Ishikawa (cell line): Measurements from ENCODE around the gene CENPT.

Experiments used
- CEBPB ChIP-seq: IDR thresholded peaks from 2 replicates; pipeline ENCODE4 v1.6.1; 2012
- CREB1 ChIP-seq: IDR thresholded peaks from 2 replicates; pipeline ENCODE4 v1.6.1; 2012; ENCODE audit warnings: low read depth
- EGR1 ChIP-seq: IDR thresholded peaks from 2 replicates; pipeline ENCODE4 v1.6.1; 2012
- EP300 ChIP-seq: IDR thresholded peaks from 2 replicates; pipeline ENCODE4 v1.6.1; 2012; ENCODE audit warnings: borderline replicate concordance
- FOXM1 ChIP-seq: IDR thresholded peaks from 2 replicates; pipeline ENCODE4 v1.6.1; 2012; ENCODE audit warnings: low read depth, borderline replicate concordance
- NFIC ChIP-seq: IDR thresholded peaks from 2 replicates; pipeline ENCODE4 v1.6.1; 2012
- RAD21 ChIP-seq: IDR thresholded peaks from 2 replicates; pipeline ENCODE4 v1.6.1; 2012; ENCODE audit warnings: low read depth
- TAF1 ChIP-seq: IDR thresholded peaks from 2 replicates; pipeline ENCODE4 v1.6.1; 2012; ENCODE audit warnings: low read depth, mild to moderate bottlenecking
- TCF12 ChIP-seq: IDR thresholded peaks from 2 replicates; pipeline ENCODE4 v1.6.1; 2012; ENCODE audit warnings: low read depth
- TEAD4 ChIP-seq: IDR thresholded peaks from 2 replicates; pipeline ENCODE4 v1.6.1; 2012
- YY1 ChIP-seq: IDR thresholded peaks from 2 replicates; pipeline ENCODE4 v1.6.1; 2012; ENCODE audit warnings: low read depth
- ZBTB7A ChIP-seq: IDR thresholded peaks from 2 replicates; pipeline ENCODE4 v1.6.1; 2012; ENCODE audit warnings: low read depth
- TF ChIP-seq, protein P1 (sequence below): IDR thresholded peaks from 2 replicates; pipeline ENCODE4 v1.6.1; 2012
- TF ChIP-seq, protein P2 (sequence below): IDR thresholded peaks from 2 replicates; pipeline ENCODE4 v1.6.1; 2012
- TF ChIP-seq, protein P3 (sequence below): IDR thresholded peaks from 2 replicates; pipeline ENCODE4 v1.6.1; 2012; ENCODE audit warnings: low read depth, mild to moderate bottlenecking

CENPT gene

GRCh38 chr16:67842509-67843342, 4.8 kb downstream of the CENPT start:
- TF ChIP-seq YY1: peak; percentile 32; the same call in 1 of the 2 replicates
- TF ChIP-seq, protein P1, sequence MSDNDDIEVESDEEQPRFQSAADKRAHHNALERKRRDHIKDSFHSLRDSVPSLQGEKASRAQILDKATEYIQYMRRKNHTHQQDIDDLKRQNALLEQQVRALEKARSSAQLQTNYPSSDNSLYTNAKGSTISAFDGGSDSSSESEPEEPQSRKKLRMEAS: peak; percentile 86
- TF ChIP-seq, protein P2, sequence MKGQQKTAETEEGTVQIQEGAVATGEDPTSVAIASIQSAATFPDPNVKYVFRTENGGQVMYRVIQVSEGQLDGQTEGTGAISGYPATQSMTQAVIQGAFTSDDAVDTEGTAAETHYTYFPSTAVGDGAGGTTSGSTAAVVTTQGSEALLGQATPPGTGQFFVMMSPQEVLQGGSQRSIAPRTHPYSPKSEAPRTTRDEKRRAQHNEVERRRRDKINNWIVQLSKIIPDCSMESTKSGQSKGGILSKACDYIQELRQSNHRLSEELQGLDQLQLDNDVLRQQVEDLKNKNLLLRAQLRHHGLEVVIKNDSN: no peak

DNA sequence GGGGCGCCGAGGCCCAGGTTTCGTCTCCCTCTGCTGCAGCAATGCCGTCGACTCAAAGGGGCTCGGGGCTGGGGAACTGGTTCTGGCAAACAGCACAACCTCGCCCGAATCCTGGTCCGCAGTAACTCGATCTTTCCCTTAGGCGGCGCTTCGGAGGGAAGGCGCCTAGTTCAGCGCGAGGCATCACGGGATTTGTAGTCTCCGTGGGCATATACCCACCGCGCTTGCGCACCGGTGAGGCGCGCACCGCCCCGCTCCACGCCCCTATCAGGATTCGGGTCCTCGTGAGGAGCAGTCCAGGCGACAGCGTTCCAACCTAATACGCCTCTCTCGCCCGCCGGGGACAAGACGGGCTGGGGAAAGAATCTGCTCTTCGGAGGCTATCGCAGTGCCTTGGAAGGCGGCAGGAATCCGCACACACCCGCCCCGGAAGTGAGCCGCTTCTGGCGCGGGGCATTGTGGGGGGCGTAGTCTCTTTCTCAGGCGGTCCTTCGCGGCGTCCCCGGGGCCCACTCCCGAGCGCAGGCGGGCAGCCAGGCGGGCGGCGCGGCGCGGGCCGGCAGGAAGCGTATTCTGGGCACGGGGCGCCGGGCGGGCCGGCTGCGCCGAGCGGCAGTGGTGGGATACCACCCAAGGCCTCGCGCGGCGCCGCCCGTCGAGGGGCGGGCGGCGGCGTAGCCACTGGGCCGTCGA, 5.5 kb downstream of the CENPT start, which contains the start of gene THAP11:
TSS of gene THAP11 (plus strand) at position 505 of the 693 bp plus-strand sequence. CDS start 235 bp downstream, outside the sequence.
- TF ChIP-seq RAD21 (0 out of 2 replicates have a peak, but pooled peaks have one; percentile 16), CREB1 (peak; percentile 41), YY1 (no peak), TCF12 (peak; percentile 39; the same call in 1 of the 2 replicates)

- TF ChIP-seq CREB1 (no peak), EP300 (no peak), ZBTB7A (no peak), NFIC (no peak), YY1 (no peak), TEAD4 (no peak), TAF1 (no peak), TCF12 (no peak), EGR1 (no peak), CEBPB (no peak), RAD21 (no peak), FOXM1 (no peak)
- TF ChIP-seq, protein P2: no peak
- TF ChIP-seq, protein P1: no peak
- TF ChIP-seq, protein P3, sequence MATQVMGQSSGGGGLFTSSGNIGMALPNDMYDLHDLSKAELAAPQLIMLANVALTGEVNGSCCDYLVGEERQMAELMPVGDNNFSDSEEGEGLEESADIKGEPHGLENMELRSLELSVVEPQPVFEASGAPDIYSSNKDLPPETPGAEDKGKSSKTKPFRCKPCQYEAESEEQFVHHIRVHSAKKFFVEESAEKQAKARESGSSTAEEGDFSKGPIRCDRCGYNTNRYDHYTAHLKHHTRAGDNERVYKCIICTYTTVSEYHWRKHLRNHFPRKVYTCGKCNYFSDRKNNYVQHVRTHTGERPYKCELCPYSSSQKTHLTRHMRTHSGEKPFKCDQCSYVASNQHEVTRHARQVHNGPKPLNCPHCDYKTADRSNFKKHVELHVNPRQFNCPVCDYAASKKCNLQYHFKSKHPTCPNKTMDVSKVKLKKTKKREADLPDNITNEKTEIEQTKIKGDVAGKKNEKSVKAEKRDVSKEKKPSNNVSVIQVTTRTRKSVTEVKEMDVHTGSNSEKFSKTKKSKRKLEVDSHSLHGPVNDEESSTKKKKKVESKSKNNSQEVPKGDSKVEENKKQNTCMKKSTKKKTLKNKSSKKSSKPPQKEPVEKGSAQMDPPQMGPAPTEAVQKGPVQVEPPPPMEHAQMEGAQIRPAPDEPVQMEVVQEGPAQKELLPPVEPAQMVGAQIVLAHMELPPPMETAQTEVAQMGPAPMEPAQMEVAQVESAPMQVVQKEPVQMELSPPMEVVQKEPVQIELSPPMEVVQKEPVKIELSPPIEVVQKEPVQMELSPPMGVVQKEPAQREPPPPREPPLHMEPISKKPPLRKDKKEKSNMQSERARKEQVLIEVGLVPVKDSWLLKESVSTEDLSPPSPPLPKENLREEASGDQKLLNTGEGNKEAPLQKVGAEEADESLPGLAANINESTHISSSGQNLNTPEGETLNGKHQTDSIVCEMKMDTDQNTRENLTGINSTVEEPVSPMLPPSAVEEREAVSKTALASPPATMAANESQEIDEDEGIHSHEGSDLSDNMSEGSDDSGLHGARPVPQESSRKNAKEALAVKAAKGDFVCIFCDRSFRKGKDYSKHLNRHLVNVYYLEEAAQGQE: no peak
Measured at GRCh38 chr16:67841198-67841815, 6.2 kb downstream of the CENPT start.

DNA sequence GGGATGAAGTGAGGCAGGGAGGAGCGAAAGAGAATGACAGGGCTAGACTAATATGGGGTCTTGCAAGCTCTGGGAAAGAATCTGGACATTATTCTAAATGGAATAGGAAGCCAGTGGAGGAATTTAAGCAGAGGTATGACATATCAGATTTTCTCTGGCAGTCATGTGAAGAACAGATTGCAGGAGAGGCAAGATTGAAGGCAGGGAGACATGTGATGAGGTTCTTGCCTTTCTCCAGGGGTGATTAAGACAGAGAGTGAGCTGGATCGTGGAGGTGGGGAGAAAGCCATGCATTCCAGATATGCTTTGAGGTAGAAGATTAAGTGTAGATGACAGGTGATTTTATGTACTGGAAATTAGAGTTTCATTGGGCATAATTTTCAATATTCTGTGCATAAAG, 9.7 kb downstream of the CENPT start:
- TF ChIP-seq EGR1 (no peak), YY1 (no peak), TCF12 (no peak), TEAD4 (no peak)
- TF ChIP-seq, protein P2: no peak

DNA sequence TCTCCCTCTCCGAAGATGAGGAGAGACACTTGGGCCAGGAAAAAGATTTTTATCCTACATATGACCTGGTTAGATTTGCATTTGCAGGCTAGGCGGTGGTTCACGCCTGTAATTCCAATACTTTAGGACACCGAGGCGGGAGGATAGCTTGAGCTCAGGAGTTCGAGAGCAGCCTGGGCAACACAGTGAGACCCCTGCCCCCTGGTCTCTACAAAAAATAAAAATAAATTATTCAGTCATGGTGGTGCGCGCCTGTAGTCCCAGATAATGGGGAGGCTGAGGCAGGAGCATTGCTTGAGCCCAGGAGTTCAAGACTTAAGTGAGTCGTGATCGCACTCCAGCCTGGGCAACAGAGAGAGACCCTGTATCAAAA, 13.3 kb downstream of the CENPT start:
- TF ChIP-seq NFIC (no peak), TCF12 (no peak)
- TF ChIP-seq, protein P1: no peak

- TF ChIP-seq, protein P3: no peak
- TF ChIP-seq TCF12: no peak
- no peak for TF ChIP-seq EGR1
- TF ChIP-seq, protein P1: peak; percentile 87
- TF ChIP-seq ZBTB7A: peak; percentile 75
- TF ChIP-seq FOXM1: no peak
- TF ChIP-seq TAF1: peak; percentile 85
- no peak for TF ChIP-seq CEBPB
- peak; percentile 85 for TF ChIP-seq YY1
- no peak for TF ChIP-seq CREB1
Measured at GRCh38 chr16:67833415-67834241, 13.9 kb downstream of the CENPT start.
